Measurements from ENCODE around the gene HJURP. TPM values are rescaled to one million over a fixed set of nuclear protein-coding genes. Genes with fewer than 3 reads are reported as not detected.

HJURP gene
- total and polyA plus RNA-seq, 5 experiments from 2014 or later: not detected

DNA sequence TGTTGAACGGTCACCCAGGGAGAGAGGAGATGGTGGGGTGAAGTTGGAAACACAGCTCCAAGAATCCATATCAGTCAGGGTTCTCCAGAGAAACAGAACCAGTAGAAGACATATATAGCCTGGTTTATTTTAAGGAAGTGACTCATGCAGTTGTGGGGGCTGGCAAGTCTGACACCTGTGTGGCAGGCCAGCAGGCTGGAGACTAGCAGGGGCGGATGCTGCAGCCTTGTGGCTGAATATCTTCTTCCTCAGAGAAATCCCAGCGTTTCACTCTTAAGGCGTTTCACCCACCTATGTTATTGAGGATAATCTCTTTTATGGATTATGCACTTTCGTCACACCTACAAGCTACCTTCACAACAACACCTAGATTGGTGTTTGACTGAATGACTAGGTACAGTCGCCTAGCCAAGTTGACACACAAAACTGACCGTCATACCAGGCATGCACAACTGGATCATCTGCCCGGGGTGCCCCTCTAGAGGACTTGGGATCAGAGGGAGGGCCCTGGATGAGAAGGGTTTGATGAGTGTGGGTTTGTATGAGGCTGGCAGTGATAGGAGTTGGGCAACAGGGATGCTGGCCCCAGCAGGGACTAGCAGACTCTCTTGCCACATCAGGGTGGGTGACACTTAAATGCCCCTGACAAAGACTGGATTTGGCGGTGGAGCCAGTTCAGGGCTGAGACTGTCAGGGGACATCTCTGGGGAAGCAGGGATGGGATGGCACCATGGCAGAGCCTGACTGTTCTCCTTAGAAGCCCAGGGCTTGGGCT, 52.8 kb downstream of the HJURP start:
- POLR2A ChIA-PET: no interaction called here
- ATAC-seq (no peak), DNase-seq (no peak)
- Mint-ChIP-seq H3K4me1 (no peaks in the 10 kb centered on the region), H3K9me3 (peaks cover 0 to 4% (median 0%) of the 10 kb centered on the region in 9 donors), H3K27me3 (peaks cover 5 to 31% (median 14%) of the 10 kb centered on the region in 5 donors), H3K4me3 (no peak overlapping the region), H3K27ac (no peak overlapping the region), H3K36me3 (no peaks in the 10 kb centered on the region)

DNA sequence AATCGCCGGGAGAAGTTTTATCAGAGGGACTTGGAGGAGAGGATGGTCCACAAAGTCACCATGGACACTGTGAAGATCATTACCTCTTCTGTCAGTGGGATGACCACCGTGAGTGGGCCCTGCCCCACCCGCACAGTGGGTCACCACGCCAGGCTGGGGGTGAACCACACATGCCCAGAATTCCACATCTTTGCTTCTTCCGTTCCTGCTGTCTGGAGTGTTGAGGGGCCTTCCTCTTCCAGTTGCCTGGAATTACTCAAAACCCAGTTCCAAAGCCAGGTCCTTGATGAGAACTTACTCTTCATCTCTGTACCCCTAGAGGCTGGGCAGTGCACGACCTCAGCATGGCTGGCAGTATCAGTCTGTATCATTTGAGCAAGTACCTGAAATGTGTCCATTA, 54.1 kb downstream of the HJURP start:
- H3K27ac Mint-ChIP-seq: no peak overlapping the region
- H3K4me1 Mint-ChIP-seq: no peaks in the 10 kb centered on the region
- H3K36me3 Mint-ChIP-seq: no peaks in the 10 kb centered on the region
- no peak for ATAC-seq
- peak in 1 of 10 donors; percentile 3 for DNase-seq
- POLR2A ChIA-PET: no interaction called here
- peaks cover 5 to 31% (median 14%) of the 10 kb centered on the region in 5 donors for H3K27me3 Mint-ChIP-seq
- peaks cover 0 to 4% (median 0%) of the 10 kb centered on the region in 9 donors for H3K9me3 Mint-ChIP-seq
- H3K4me3 Mint-ChIP-seq: no peak overlapping the region

DNA sequence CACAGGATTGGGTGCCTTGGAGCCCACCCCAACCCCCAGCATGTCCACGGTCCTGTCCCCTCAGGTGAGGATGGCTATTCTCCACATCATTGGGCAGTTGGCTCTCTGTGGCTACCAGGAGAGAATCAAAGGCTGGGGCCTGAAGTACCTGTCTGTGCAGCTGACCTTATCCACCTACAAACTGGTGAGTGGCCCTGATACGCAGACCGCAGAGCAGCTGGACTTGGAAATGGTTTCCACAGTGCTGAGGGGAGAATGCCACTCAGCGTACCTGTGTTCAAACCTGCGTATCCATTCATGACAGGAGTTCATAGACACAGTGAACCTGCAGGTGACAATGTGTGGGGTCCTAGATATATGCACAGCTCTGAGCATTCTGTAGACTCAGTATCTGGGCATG, 54.6 kb downstream of the HJURP start:
- Mint-ChIP-seq H3K27me3 (peaks cover 5 to 28% (median 14%) of the 10 kb centered on the region in 5 donors), H3K9me3 (peaks cover 0 to 4% (median 0%) of the 10 kb centered on the region in 9 donors), H3K36me3 (no peaks in the 10 kb centered on the region), H3K27ac (no peak overlapping the region), H3K4me1 (no peaks in the 10 kb centered on the region), H3K4me3 (no peak overlapping the region)
- no peak for ATAC-seq
- POLR2A ChIA-PET: no interaction called here
- DNase-seq: peak in 1 of 10 donors; percentile 10

GRCh38 chr2:233799087-233799665, 55.2 kb downstream of the HJURP start:
- peaks cover 2 to 24% (median 14%) of the 10 kb centered on the region in 5 donors for H3K27me3 Mint-ChIP-seq
- peaks cover 0 to 4% (median 0%) of the 10 kb centered on the region in 9 donors for H3K9me3 Mint-ChIP-seq
- DNase-seq (no peak), ATAC-seq (no peak)
- H3K4me3 Mint-ChIP-seq: no peak overlapping the region
- no peak overlapping the region for H3K27ac Mint-ChIP-seq
- no peaks in the 10 kb centered on the region for H3K36me3 Mint-ChIP-seq
- no peaks in the 10 kb centered on the region for H3K4me1 Mint-ChIP-seq
- POLR2A ChIA-PET: no interaction called here

DNA sequence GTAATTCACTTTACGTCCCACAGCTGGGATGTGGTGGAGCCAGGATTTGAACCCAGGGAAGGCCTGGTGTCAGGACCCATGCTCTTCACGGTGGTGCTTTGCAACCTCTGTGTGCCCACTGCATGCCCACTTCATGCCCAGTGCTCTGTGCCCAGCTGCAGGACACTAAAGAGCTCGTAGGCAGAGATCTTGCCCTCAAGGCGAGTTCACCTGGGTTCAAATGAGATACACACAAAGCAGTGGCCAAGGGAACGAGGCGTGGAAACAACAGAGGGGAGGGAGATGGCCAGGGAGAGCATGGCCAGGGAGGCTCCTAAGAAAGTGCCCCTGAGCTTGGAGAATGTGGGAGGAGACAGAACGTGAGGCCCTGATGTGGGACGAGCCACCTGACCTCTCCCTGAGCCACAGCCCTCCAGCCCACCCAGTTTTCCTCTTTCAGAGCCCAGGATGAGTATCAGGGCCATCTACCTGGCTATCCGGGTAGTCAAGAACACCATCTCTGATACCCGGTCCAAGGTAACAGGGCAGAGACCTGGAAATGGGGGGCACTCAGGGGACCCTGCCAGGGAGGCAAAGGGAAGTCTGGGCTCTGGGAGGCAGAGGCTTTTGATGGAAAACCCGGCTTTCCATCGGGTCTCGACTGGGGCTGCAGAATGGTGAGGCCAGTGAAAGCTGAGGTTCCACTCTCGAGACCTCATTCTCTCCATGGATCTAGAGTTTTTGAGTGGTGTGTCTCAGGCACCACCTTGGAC, 55.8 kb downstream of the HJURP start:
- peaks cover 2 to 18% (median 15%) of the 10 kb centered on the region in 5 donors for H3K27me3 Mint-ChIP-seq
- DNase-seq (peak in 2 of 10 donors; percentile 14 to 59), ATAC-seq (no peak)
- no peak overlapping the region for H3K4me3 Mint-ChIP-seq
- peaks cover 0 to 4% (median 0%) of the 10 kb centered on the region in 9 donors for H3K9me3 Mint-ChIP-seq
- no peak overlapping the region for H3K27ac Mint-ChIP-seq
- H3K36me3 Mint-ChIP-seq: no peaks in the 10 kb centered on the region
- no peaks in the 10 kb centered on the region for H3K4me1 Mint-ChIP-seq
- POLR2A ChIA-PET: no interaction called here

DNA sequence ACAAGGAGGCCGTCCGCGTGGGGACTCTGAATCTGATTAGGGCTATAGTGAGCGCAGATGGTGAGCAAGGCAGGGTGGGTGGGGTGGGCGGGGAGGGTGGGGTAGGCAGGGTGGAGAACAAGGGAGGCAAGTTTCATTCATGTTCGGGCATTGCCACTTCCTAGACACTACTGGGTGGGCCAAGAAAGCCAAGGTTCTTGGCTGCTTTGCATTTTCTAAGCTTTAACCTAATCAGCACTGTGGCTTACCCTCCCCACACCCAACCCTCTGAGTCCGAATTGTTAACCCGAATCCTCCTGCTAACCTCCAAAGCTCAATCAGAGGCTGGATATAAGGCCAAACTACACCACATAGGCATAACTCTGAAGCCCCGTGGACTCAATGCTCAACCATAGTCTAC, 58.1 kb downstream of the HJURP start:
- Mint-ChIP-seq H3K4me1 (peaks cover 0 to under 1% (median 0%) of the 10 kb centered on the region in 4 donors), H3K9me3 (peaks cover 0 to 4% (median 0%) of the 10 kb centered on the region in 9 donors), H3K36me3 (no peaks in the 10 kb centered on the region), H3K27ac (no peak overlapping the region), H3K4me3 (no peak overlapping the region), H3K27me3 (peaks cover 0 to 7% (median 6%) of the 10 kb centered on the region in 5 donors)
- DNase-seq (no peak), ATAC-seq (no peak)
- POLR2A ChIA-PET: interaction anchor here (0.6 kb wide), 1 partner anchor 608 kb away, joined by 3 read pairs; no protein-coding TSS in a partner anchor

- Mint-ChIP-seq H3K36me3 (no peaks in the 10 kb centered on the region), H3K9me3 (peaks cover 0 to 4% (median 0%) of the 10 kb centered on the region in 9 donors), H3K27ac (no peak overlapping the region), H3K27me3 (peaks cover 0 to 6% (median 5%) of the 10 kb centered on the region in 5 donors), H3K4me3 (no peak overlapping the region), H3K4me1 (peaks cover 0 to 6% (median 0%) of the 10 kb centered on the region in 4 donors)
- DNase-seq (no peak), ATAC-seq (no peak)
- POLR2A ChIA-PET: interaction anchor here (0.6 kb wide), 1 partner anchor 608 kb away, joined by 3 read pairs; no protein-coding TSS in a partner anchor
Measured at GRCh38 chr2:233795735-233796171, 58.6 kb downstream of the HJURP start.

- ATAC-seq (no peak), DNase-seq (no peak)
- H3K27ac Mint-ChIP-seq: no peak overlapping the region
- peaks cover 0 to 6% (median 2%) of the 10 kb centered on the region in 5 donors for H3K27me3 Mint-ChIP-seq
- no peaks in the 10 kb centered on the region for H3K36me3 Mint-ChIP-seq
- H3K4me3 Mint-ChIP-seq: no peak overlapping the region
- H3K9me3 Mint-ChIP-seq: peaks cover 0 to 5% (median 0%) of the 10 kb centered on the region in 9 donors
- POLR2A ChIA-PET: no interaction called here
- H3K4me1 Mint-ChIP-seq: peaks cover 0 to 10% (median 0%) of the 10 kb centered on the region in 4 donors
Measured at GRCh38 chr2:233794128-233794658, 60.1 kb downstream of the HJURP start.

- Mint-ChIP-seq H3K4me1 (peaks cover 0 to 12% (median 0%) of the 10 kb centered on the region in 4 donors), H3K36me3 (no peaks in the 10 kb centered on the region), H3K27me3 (peaks cover 0 to 5% (median 2%) of the 10 kb centered on the region in 5 donors), H3K4me3 (no peak overlapping the region), H3K9me3 (peaks cover 0 to 4% (median 0%) of the 10 kb centered on the region in 9 donors), H3K27ac (no peak overlapping the region)
- POLR2A ChIA-PET: no interaction called here
- ATAC-seq: no peak
- peak in 1 of 10 donors; percentile 55 for DNase-seq
Measured at GRCh38 chr2:233793465-233794127, 60.7 kb downstream of the HJURP start.

- Mint-ChIP-seq H3K27me3 (peaks cover 0 to 5% (median 0%) of the 10 kb centered on the region in 5 donors), H3K9me3 (peaks cover 0 to 4% (median 0%) of the 10 kb centered on the region in 9 donors), H3K27ac (no peak overlapping the region), H3K4me1 (peaks cover 0 to 12% (median 0%) of the 10 kb centered on the region in 4 donors), H3K4me3 (no peak overlapping the region), H3K36me3 (no peaks in the 10 kb centered on the region)
- DNase-seq: no peak
- POLR2A ChIA-PET: no interaction called here
- ATAC-seq: no peak
Measured at GRCh38 chr2:233792720-233793119, 61.6 kb downstream of the HJURP start.

DNA sequence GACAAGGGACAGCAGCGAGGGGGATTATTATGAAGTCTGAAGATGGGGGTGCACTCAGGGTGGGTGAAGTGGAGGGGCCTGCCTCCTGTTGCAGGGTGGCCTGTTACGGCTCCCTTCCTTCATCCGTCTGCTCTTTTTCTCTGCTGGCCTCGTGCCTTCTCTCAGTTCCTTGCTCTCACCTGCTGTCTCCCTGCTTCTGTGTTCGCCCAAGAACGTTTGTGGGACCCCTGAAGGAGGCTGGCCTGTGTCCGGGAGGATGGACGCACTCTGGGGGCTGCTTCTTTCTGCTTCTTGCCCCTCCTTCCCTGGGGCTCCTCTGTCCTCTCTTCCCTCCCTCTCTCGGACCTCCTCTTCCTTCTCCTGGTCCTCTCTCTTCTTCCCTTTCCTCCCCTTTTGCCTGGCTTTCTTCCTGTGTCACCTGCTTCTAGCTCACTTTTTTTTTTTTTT, 62.4 kb downstream of the HJURP start:
- Mint-ChIP-seq H3K36me3 (no peaks in the 10 kb centered on the region), H3K4me1 (peaks cover 0 to 12% (median 0%) of the 10 kb centered on the region in 4 donors), H3K9me3 (peaks cover 0 to 4% (median 0%) of the 10 kb centered on the region in 9 donors), H3K27ac (peak overlapping the region in 1 of 10 donors; percentile 85), H3K27me3 (peaks cover 0 to 5% (median 0%) of the 10 kb centered on the region in 5 donors), H3K4me3 (no peak overlapping the region)
- ATAC-seq (no peak), DNase-seq (no peak)
- POLR2A ChIA-PET: interaction anchor here (0.6 kb wide), 1 partner anchor 16 kb away, joined by 4 read pairs; no protein-coding TSS in a partner anchor

Data from naive thymus-derived CD8-positive, alpha-beta T cell (primary cell).